ENCODE measurements around the gene ATP8B3. TPM values are rescaled to one million over a fixed set of nuclear protein-coding genes. Genes with fewer than 3 reads are reported as not detected.

Gene ATP8B3
- total and polyA plus RNA-seq, 2 of the 13 experiments (the other 11 are each of a cell fraction or from before 2014, with no cell fraction given) = 2.6 to 5.9 TPM

DNA sequence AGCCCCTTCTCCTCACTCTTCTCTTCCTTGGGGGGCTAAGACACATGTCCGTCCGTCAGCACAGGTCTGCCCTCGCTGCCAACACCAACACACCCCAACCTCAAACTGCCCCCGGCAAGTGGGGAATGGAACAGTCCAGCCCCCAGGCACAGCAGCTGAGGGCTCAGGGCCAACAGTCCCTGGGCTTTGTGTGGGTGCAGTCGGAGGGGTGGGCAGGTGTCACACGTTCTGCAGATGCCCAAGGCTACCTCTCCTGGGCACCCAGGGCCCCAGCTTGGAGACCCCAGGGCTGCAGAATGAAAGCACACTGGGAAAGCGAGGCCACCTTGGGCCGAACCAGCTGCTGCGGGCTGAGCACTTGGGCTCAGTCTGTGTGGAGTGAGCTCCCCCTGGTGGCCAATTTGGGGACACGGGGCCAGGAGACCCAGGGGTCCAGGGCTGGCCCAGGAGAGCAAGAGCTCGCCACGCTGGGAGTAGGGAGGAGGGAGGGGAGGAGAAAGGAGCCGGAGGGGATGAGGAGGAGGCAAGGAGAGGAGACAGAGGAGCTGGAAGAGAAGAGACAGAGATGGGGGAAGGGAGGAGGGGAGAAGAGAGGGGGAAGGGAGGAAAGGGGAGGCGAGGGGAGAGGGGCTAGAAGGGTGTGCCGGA is 14.0 kb upstream of the ATP8B3 start (continued):
- TF ChIP-seq ZHX2 (IDR thresholded peaks at IDR 0.05; ENCODE audit: low read depth) (no peak), ZHX2 (CRISPR knock-in tag; IDR thresholded peaks at IDR 0.05; ENCODE audit: borderline replicate concordance) (no peak), MAFK (conservative IDR thresholded peaks at IDR 0.05 in 1 of 2, IDR thresholded peaks at IDR 0.05 in 1 of 2; ENCODE audit: low read length in 2 of 2) (no peak), PCBP1 (IDR thresholded peaks at IDR 0.05; ENCODE audit: borderline replicate concordance, low read depth, low read length) (peak; percentile 91; the same call in 1 of the 2 replicates), SIN3B (IDR thresholded peaks at IDR 0.05; ENCODE audit: low read length) (no peak), KLF11 (CRISPR knock-in tag; IDR thresholded peaks at IDR 0.05) (no peak), PRPF4 (IDR thresholded peaks at IDR 0.05; ENCODE audit: low read depth, low read length, poor library complexity, severe bottlenecking) (no peak), ZC3H4 (CRISPR knock-in tag; IDR thresholded peaks at IDR 0.05; ENCODE audit: borderline replicate concordance) (no peak), ZSCAN21 (CRISPR knock-in tag; IDR thresholded peaks at IDR 0.05; ENCODE audit: borderline replicate concordance) (no peak), ERF (CRISPR knock-in tag; IDR thresholded peaks at IDR 0.05) (no peak), ZNF382 (CRISPR knock-in tag; IDR thresholded peaks at IDR 0.05; ENCODE audit: borderline replicate concordance) (no peak), NAIF1 (CRISPR knock-in tag; IDR thresholded peaks at IDR 0.05; ENCODE audit: borderline replicate concordance) (no peak), ZSCAN20 (CRISPR knock-in tag; IDR thresholded peaks at IDR 0.05; ENCODE audit: borderline replicate concordance) (no peak), HNF4G (IDR thresholded peaks at IDR 0.05; ENCODE audit: borderline replicate concordance, low read depth, low read length) (no peak), HNF4G (CRISPR knock-in tag; IDR thresholded peaks at IDR 0.05; ENCODE audit: borderline replicate concordance, low read depth) (no peak), ZBTB7A (CRISPR knock-in tag; IDR thresholded peaks at IDR 0.05) (0 out of 2 replicates have a peak, but pooled peaks have one; percentile 23), MYC (CRISPR knock-in tag; IDR thresholded peaks at IDR 0.05; ENCODE audit: borderline replicate concordance) (peak; percentile 33; the same call in 1 of the 2 replicates)
- TF ChIP-seq, protein P1, sequence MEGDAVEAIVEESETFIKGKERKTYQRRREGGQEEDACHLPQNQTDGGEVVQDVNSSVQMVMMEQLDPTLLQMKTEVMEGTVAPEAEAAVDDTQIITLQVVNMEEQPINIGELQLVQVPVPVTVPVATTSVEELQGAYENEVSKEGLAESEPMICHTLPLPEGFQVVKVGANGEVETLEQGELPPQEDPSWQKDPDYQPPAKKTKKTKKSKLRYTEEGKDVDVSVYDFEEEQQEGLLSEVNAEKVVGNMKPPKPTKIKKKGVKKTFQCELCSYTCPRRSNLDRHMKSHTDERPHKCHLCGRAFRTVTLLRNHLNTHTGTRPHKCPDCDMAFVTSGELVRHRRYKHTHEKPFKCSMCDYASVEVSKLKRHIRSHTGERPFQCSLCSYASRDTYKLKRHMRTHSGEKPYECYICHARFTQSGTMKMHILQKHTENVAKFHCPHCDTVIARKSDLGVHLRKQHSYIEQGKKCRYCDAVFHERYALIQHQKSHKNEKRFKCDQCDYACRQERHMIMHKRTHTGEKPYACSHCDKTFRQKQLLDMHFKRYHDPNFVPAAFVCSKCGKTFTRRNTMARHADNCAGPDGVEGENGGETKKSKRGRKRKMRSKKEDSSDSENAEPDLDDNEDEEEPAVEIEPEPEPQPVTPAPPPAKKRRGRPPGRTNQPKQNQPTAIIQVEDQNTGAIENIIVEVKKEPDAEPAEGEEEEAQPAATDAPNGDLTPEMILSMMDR (CRISPR knock-in tag; IDR thresholded peaks at IDR 0.05) = peak; percentile 95
- TF ChIP-seq, protein P2, sequence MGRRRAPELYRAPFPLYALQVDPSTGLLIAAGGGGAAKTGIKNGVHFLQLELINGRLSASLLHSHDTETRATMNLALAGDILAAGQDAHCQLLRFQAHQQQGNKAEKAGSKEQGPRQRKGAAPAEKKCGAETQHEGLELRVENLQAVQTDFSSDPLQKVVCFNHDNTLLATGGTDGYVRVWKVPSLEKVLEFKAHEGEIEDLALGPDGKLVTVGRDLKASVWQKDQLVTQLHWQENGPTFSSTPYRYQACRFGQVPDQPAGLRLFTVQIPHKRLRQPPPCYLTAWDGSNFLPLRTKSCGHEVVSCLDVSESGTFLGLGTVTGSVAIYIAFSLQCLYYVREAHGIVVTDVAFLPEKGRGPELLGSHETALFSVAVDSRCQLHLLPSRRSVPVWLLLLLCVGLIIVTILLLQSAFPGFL (CRISPR knock-in tag; IDR thresholded peaks at IDR 0.05) = no peak
